Measurements from ENCODE around the gene TBC1D1. TPM values are rescaled to one million over a fixed set of nuclear protein-coding genes. Genes with fewer than 3 reads are reported as not detected.

Gene TBC1D1
- total RNA-seq, 1 donor, result 101 TPM

DNA sequence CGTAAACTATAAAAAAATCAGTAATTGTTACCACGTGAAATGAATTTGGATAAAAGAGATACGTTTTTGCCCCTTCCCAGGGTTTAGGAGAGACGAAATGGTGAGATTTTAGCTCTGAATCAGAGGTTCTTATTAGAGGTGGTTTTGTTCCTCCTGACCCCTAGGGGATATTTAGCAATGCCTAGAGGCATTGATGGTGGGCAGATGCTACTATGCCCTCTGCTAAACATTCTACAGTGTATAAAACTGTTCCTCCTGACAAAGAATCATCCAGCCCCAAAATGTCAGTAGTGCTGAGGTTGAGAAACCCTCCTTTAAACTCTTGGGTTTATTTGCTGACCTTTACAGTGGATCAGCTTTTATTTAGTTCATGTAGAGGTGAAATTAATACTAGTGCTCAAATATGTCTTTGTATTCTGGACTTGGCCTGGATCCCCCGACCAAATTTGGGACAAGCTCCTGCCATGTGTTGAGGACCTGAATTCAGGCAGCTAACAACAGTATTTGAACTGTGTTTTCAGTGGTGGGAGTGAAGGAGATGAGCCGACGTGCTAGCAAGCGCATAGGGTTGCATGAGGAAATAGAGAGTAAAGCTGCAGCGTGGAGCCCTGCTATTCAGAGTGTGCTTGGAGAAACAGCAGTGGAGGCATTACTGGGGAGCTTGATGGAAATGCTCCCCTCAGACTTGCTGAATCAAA lies 195.4 kb downstream of the TBC1D1 start:
- TF ChIP-seq, protein P1, sequence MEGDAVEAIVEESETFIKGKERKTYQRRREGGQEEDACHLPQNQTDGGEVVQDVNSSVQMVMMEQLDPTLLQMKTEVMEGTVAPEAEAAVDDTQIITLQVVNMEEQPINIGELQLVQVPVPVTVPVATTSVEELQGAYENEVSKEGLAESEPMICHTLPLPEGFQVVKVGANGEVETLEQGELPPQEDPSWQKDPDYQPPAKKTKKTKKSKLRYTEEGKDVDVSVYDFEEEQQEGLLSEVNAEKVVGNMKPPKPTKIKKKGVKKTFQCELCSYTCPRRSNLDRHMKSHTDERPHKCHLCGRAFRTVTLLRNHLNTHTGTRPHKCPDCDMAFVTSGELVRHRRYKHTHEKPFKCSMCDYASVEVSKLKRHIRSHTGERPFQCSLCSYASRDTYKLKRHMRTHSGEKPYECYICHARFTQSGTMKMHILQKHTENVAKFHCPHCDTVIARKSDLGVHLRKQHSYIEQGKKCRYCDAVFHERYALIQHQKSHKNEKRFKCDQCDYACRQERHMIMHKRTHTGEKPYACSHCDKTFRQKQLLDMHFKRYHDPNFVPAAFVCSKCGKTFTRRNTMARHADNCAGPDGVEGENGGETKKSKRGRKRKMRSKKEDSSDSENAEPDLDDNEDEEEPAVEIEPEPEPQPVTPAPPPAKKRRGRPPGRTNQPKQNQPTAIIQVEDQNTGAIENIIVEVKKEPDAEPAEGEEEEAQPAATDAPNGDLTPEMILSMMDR (IDR thresholded peaks at IDR 0.05; ENCODE audit: insufficient read depth, low read depth, low read length), result no peak
- no peak overlapping the region for H3K4me3 ChIP-seq (ENCODE audit: low read depth, low read length)
- no peak for DNase-seq (ENCODE audit: low read depth)

DNA sequence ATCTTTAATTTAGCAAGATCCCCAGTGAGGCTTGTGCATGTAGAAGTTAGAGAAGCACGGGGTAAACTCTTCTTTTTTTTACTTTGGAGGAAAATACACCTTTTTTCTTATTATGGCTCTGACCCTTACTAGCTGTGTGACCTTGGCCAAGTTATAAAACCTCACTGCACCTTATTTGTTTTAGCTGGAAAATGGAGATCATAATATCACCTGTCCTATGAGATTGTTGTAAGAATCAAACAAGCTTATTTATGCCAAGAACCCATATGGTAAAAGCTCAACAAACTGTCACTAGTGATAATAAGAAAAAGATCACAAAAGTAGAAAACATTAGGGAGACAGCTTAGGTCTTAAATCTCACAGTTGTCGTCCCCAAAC lies 196.0 kb downstream of the TBC1D1 start:
- TF ChIP-seq, protein P1 (IDR thresholded peaks at IDR 0.05; ENCODE audit: insufficient read depth, low read depth, low read length), result no peak
- no peak overlapping the region for H3K4me3 ChIP-seq (ENCODE audit: low read depth, low read length)
- DNase-seq (ENCODE audit: low read depth), result no peak

DNA sequence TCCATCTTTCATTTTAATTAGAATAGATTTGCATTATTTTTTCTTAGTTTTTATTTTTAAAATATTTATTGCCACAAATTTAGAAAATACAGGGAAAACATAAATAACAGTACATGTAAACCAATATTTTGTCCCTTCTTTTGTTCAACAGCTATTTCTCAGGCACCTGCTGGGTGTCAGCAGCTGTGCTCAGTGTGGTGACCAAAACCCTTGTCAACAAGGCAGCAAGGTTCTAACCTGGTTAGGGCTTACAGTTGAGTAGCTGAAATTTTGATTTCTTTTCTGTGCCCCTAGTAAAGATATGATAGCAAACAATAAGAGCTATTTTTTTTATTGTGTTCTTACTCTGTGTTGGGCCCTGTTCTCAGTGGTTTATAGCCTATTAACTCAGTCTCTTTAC lies 197.4 kb downstream of the TBC1D1 start:
- DNase-seq (ENCODE audit: low read depth), result no peak
- no peak overlapping the region for H3K4me3 ChIP-seq (ENCODE audit: low read depth, low read length)
- TF ChIP-seq, protein P1 (IDR thresholded peaks at IDR 0.05; ENCODE audit: insufficient read depth, low read depth, low read length), result no peak

DNA sequence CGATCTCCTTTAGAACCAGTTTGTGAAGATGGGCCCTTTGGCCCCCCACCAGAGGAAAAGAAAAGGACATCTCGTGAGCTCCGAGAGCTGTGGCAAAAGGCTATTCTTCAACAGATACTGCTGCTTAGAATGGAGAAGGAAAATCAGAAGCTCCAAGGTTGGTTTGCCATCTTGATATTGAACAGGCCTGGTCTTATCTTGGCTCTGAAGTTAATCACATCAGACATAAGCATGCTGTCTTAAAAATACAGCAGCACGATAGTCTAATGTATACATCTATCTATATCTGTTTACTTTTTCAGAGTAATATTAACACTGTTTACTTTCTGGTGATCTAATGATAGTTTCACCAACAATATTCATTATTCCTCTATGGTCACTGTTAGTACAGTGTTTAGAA lies 199.1 kb downstream of the TBC1D1 start:
- TF ChIP-seq, protein P1 (IDR thresholded peaks at IDR 0.05; ENCODE audit: insufficient read depth, low read depth, low read length), result no peak
- no peak overlapping the region for H3K4me3 ChIP-seq (ENCODE audit: low read depth, low read length)
- peak; percentile 91 for DNase-seq (ENCODE audit: low read depth)

DNA sequence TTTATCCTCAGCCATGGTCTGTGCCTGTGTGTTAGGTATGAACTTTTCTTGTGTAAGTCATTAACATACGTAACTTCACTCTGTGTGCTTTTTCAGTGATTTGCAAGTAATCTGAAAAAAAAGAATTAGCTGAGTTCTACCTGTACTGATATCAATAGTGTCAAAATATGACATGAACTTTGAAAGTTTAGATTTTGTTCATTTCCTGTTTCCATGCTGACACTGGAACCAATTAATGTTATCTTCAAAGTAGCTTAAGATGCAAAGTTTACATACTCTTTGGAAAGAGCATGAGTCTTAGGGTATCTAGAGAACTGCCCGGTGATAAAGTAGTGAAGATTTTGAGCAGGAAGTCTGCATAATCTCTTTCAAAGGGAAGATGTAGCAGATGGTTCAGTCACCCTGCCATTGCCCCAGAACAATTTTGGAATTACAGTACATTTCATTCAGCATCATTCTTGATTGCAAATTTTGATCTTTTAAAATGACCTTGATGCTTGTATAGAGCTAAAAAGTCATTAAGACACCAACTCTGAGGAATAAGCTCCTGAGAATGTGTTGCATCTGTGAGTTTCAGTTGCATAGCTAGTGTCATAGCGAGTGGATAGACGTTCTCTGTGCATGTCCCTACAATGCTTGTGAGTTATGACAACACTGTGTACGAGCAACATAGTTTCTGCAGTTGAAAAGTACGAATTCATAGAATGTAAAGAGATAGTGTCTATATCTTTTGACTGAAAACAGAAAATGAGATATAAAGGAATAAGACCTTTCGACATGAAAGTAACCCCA lies 199.8 kb downstream of the TBC1D1 start:
- no peak overlapping the region for H3K4me3 ChIP-seq (ENCODE audit: low read depth, low read length)
- TF ChIP-seq, protein P1 (IDR thresholded peaks at IDR 0.05; ENCODE audit: insufficient read depth, low read depth, low read length), result no peak
- peak; percentile 86 for DNase-seq (ENCODE audit: low read depth)

- no peak overlapping the region for H3K4me3 ChIP-seq (ENCODE audit: low read depth, low read length)
- DNase-seq (ENCODE audit: low read depth), result peak; percentile 72
Measured at GRCh38 chr4:38091636-38092035, 200.8 kb downstream of the TBC1D1 start.

More at GRCh38 chr4:38091636-38092035, 200.8 kb downstream of the TBC1D1 start:
- TF ChIP-seq, protein P1 (IDR thresholded peaks at IDR 0.05; ENCODE audit: insufficient read depth, low read depth, low read length), result no peak
